ENCODE data around the gene PIK3CD.

GRCh38 chr1:9744106-9744799, 92.7 kb downstream of the PIK3CD start:
- no peak for TF ChIP-seq POLR2A (IDR thresholded peaks at IDR 0.05; ENCODE audit: low read length)
- TF ChIP-seq GATA1 (IDR thresholded peaks at IDR 0.05; ENCODE audit: low read depth, low read length) = no peak

Measured in erythroblast (primary cell).